ENCODE results near the gene RNF123.
A peak's percentile ranks its signal among the peaks of the same experiment; 100 is the strongest.

The RNF123 gene

GRCh38 chr3:49721596-49721895 lies 32.2 kb downstream of the RNF123 start:
- Histone ChIP-seq H3K9ac (no peak overlapping the region), H4K20me1 (ENCODE audit: insufficient read depth) (no peaks in the 10 kb centered on the region), H3K4me3 (IDR thresholded peaks at IDR 0.05; ENCODE audit: insufficient read depth, low read depth, low read length) (no peak overlapping the region), H3K27me3 (ENCODE audit: insufficient read depth, low read depth) (no peaks in the 10 kb centered on the region), H2AFZ (ENCODE audit: low read depth) (no peak overlapping the region), H3K4me1 (ENCODE audit: low read depth, poor library complexity, severe bottlenecking) (peaks cover 14% of the 10 kb centered on the region), H3K36me3 (ENCODE audit: insufficient read depth) (no peaks in the 10 kb centered on the region), H3K27ac (no peak overlapping the region), H3K4me2 (no peak overlapping the region), H3K79me2 (ENCODE audit: insufficient read depth, low read depth) (peaks cover 9% of the 10 kb centered on the region; the same call in 1 of the 2 replicates)
- TF ChIP-seq, protein P1, sequence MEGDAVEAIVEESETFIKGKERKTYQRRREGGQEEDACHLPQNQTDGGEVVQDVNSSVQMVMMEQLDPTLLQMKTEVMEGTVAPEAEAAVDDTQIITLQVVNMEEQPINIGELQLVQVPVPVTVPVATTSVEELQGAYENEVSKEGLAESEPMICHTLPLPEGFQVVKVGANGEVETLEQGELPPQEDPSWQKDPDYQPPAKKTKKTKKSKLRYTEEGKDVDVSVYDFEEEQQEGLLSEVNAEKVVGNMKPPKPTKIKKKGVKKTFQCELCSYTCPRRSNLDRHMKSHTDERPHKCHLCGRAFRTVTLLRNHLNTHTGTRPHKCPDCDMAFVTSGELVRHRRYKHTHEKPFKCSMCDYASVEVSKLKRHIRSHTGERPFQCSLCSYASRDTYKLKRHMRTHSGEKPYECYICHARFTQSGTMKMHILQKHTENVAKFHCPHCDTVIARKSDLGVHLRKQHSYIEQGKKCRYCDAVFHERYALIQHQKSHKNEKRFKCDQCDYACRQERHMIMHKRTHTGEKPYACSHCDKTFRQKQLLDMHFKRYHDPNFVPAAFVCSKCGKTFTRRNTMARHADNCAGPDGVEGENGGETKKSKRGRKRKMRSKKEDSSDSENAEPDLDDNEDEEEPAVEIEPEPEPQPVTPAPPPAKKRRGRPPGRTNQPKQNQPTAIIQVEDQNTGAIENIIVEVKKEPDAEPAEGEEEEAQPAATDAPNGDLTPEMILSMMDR (conservative IDR thresholded peaks at IDR 0.05; ENCODE audit: low read depth, low read length) = no peak

GRCh38 chr3:49721896-49722781 lies 32.8 kb downstream of the RNF123 start:
- Histone ChIP-seq H4K20me1 (ENCODE audit: insufficient read depth) (no peaks in the 10 kb centered on the region), H3K36me3 (ENCODE audit: insufficient read depth) (no peaks in the 10 kb centered on the region), H3K4me1 (ENCODE audit: low read depth, poor library complexity, severe bottlenecking) (peaks cover 14% of the 10 kb centered on the region), H3K4me3 (IDR thresholded peaks at IDR 0.05; ENCODE audit: insufficient read depth, low read depth, low read length) (no peak overlapping the region), H3K27ac (no peak overlapping the region), H3K27me3 (ENCODE audit: insufficient read depth, low read depth) (no peaks in the 10 kb centered on the region), H3K4me2 (peak overlapping the region; percentile 60; the same call in 1 of the 2 replicates), H2AFZ (ENCODE audit: low read depth) (no peak overlapping the region), H3K79me2 (ENCODE audit: insufficient read depth, low read depth) (peaks cover 9% of the 10 kb centered on the region; the same call in 1 of the 2 replicates), H3K9ac (no peak overlapping the region)
- TF ChIP-seq, protein P1 (conservative IDR thresholded peaks at IDR 0.05; ENCODE audit: low read depth, low read length) = no peak

GRCh38 chr3:49722896-49723295 lies 33.5 kb downstream of the RNF123 start:
- H4K20me1 ChIP-seq (ENCODE audit: insufficient read depth) = no peaks in the 10 kb centered on the region
- H3K4me3 ChIP-seq (IDR thresholded peaks at IDR 0.05; ENCODE audit: insufficient read depth, low read depth, low read length) = no peak overlapping the region
- peaks cover 9% of the 10 kb centered on the region; the same call in 1 of the 2 replicates for H3K79me2 ChIP-seq (ENCODE audit: insufficient read depth, low read depth)
- H3K9ac ChIP-seq = peak overlapping the region; percentile 91; the same call in 1 of the 2 replicates
- peak overlapping the region; percentile 93; the same call in 1 of the 2 replicates for H3K27ac ChIP-seq
- no peaks in the 10 kb centered on the region for H3K36me3 ChIP-seq (ENCODE audit: insufficient read depth)
- H3K4me1 ChIP-seq (ENCODE audit: low read depth, poor library complexity, severe bottlenecking) = peaks cover 14% of the 10 kb centered on the region
- no peak overlapping the region for H2AFZ ChIP-seq (ENCODE audit: low read depth)
- H3K4me2 ChIP-seq = peak overlapping the region; percentile 60; the same call in 1 of the 2 replicates
- TF ChIP-seq, protein P1 (conservative IDR thresholded peaks at IDR 0.05; ENCODE audit: low read depth, low read length) = no peak
- H3K27me3 ChIP-seq (ENCODE audit: insufficient read depth, low read depth) = no peaks in the 10 kb centered on the region

- no peaks in the 10 kb centered on the region for H3K36me3 ChIP-seq (ENCODE audit: insufficient read depth)
- TF ChIP-seq, protein P1 (conservative IDR thresholded peaks at IDR 0.05; ENCODE audit: low read depth, low read length) = no peak
- no peaks in the 10 kb centered on the region for H4K20me1 ChIP-seq (ENCODE audit: insufficient read depth)
- no peak overlapping the region for H3K4me3 ChIP-seq (IDR thresholded peaks at IDR 0.05; ENCODE audit: insufficient read depth, low read depth, low read length)
- H3K9ac ChIP-seq = peak overlapping the region; percentile 91
- H3K4me2 ChIP-seq = peak overlapping the region; percentile 60; the same call in 1 of the 2 replicates
- no peaks in the 10 kb centered on the region for H3K27me3 ChIP-seq (ENCODE audit: insufficient read depth, low read depth)
- H3K4me1 ChIP-seq (ENCODE audit: low read depth, poor library complexity, severe bottlenecking) = peaks cover 14% of the 10 kb centered on the region
- H2AFZ ChIP-seq (ENCODE audit: low read depth) = 0 out of 2 replicates have a peak overlapping the region, but pooled peaks have one; percentile 18
- peaks cover 9% of the 10 kb centered on the region; the same call in 1 of the 2 replicates for H3K79me2 ChIP-seq (ENCODE audit: insufficient read depth, low read depth)
- H3K27ac ChIP-seq = peak overlapping the region; percentile 93
These were observed 33.9 kb downstream of the RNF123 start for GRCh38 chr3:49723296-49723627.

Data from KMS-11 (cell line).